Measurements from ENCODE around the gene MEG3. TPM values are rescaled to one million over a fixed set of nuclear protein-coding genes. Genes with fewer than 3 reads are reported as not detected.

MEG3 gene
- total RNA-seq, 2 experiments from 2014 or later = not detected

DNA sequence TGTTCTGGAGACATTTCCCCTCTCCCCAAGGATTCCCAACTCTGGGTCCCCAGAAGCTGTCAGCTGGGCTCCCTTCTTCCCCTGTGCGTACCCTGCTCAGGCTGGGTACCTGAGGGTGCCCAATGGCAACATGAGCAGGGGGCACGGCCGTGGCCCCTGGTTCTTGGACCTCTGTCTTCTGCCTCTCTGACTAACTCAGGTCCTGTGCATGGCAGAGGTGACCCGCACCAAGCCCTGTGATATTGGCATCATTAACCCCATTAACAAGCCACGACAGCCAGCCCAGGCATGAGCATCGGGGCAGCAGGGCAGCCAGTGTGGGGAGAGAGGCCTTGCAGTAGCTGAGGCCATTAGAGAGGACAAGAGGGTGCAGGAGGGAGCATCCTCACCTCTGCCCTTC lies 49.2 kb downstream of the MEG3 start:
- BruUV-seq (replicated peaks) = no TSS peak
- Histone ChIP-seq H3K27ac (ENCODE audit: low read depth, low read length, poor library complexity, severe bottlenecking) (no peak overlapping the region), H3K9me3 (ENCODE audit: low read length) (no peaks in the 10 kb centered on the region), H3K4me3 (ENCODE audit: low read depth, low read length, poor library complexity, severe bottlenecking) (no peak overlapping the region), H3K4me2 (ENCODE audit: low read length) (no peak overlapping the region), H2AFZ (ENCODE audit: low read length) (no peak overlapping the region), H3K4me1 (ENCODE audit: insufficient read depth, low read length, poor library complexity, severe bottlenecking) (no peaks in the 10 kb centered on the region), H4K20me1 (ENCODE audit: insufficient read depth, low read length) (no peaks in the 10 kb centered on the region), H3K79me2 (ENCODE audit: insufficient read depth, low read depth, low read length) (no peaks in the 10 kb centered on the region), H3K36me3 (ENCODE audit: insufficient read depth, low read length) (no peaks in the 10 kb centered on the region), H3K9me2 (ENCODE audit: insufficient read depth, low read length) (no peaks in the 10 kb centered on the region)
- ChIA-PET POLR2A (no interaction called here), CTCF (ENCODE audit: unreplicated experiment) (no interaction called here)
- no peak for DNase-seq (ENCODE audit: low spot score)
- intact Hi-C loops (cut with micrococcal nuclease; ENCODE audit: unreplicated experiment) = no loop called here
- TF ChIP-seq EZH2phosphoT487 (IDR thresholded peaks at IDR 0.05; ENCODE audit: borderline replicate concordance, low read depth, low read length) = no peak
- TF ChIP-seq, protein P1, sequence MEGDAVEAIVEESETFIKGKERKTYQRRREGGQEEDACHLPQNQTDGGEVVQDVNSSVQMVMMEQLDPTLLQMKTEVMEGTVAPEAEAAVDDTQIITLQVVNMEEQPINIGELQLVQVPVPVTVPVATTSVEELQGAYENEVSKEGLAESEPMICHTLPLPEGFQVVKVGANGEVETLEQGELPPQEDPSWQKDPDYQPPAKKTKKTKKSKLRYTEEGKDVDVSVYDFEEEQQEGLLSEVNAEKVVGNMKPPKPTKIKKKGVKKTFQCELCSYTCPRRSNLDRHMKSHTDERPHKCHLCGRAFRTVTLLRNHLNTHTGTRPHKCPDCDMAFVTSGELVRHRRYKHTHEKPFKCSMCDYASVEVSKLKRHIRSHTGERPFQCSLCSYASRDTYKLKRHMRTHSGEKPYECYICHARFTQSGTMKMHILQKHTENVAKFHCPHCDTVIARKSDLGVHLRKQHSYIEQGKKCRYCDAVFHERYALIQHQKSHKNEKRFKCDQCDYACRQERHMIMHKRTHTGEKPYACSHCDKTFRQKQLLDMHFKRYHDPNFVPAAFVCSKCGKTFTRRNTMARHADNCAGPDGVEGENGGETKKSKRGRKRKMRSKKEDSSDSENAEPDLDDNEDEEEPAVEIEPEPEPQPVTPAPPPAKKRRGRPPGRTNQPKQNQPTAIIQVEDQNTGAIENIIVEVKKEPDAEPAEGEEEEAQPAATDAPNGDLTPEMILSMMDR (conservative IDR thresholded peaks at IDR 0.05; ENCODE audit: low read length) = no peak

DNA sequence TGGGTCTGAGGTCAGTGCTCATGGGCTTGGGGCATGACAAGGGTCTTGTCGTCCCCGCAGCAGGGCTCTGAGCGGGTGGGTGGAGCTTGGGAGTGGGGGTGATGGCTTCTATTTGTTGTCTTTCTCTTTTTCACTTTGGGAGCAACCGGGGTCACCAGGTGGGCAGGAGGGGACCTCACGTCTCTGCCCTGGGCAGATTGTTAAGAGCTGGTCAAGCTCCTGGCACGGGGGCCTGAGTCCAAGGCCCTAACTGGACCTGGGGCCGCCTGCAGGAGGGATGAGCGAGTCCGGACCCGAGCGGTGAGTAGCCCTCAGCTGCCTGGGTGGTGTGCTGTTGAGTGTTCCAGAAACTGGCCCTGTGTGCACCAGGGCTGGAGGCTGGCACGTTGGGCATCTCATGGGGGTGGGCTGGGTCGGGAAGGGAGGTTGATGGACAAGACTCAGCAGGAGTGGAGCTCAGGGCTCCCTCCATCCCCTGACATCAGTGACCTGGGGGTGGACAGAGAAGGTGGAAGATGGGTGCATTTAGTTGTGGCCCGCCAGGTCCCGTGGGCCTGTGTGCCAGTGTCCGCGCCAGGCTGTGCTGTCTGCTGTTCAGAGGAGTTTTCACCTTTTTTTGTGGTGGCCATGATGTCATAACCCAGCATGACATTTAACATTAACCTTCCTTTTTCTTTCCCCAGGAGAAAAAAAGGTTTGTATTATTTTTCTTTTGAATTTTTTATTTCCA lies 50.1 kb downstream of the MEG3 start:
- no peaks in the 10 kb centered on the region for H3K4me1 ChIP-seq (ENCODE audit: insufficient read depth, low read length, poor library complexity, severe bottlenecking)
- no peak for DNase-seq (ENCODE audit: low spot score)
- no peak overlapping the region for H3K4me2 ChIP-seq (ENCODE audit: low read length)
- ChIA-PET POLR2A (no interaction called here), CTCF (ENCODE audit: unreplicated experiment) (no interaction called here)
- H3K9me2 ChIP-seq (ENCODE audit: insufficient read depth, low read length) = no peaks in the 10 kb centered on the region
- TF ChIP-seq, protein P1 (conservative IDR thresholded peaks at IDR 0.05; ENCODE audit: low read length) = no peak
- TF ChIP-seq EZH2phosphoT487 (IDR thresholded peaks at IDR 0.05; ENCODE audit: borderline replicate concordance, low read depth, low read length) = no peak
- H4K20me1 ChIP-seq (ENCODE audit: insufficient read depth, low read length) = no peaks in the 10 kb centered on the region
- no TSS peak for BruUV-seq (replicated peaks)
- no peak overlapping the region for H2AFZ ChIP-seq (ENCODE audit: low read length)
- no peak overlapping the region for H3K27ac ChIP-seq (ENCODE audit: low read depth, low read length, poor library complexity, severe bottlenecking)
- intact Hi-C loops (cut with micrococcal nuclease; ENCODE audit: unreplicated experiment) = no loop called here
- no peaks in the 10 kb centered on the region for H3K79me2 ChIP-seq (ENCODE audit: insufficient read depth, low read depth, low read length)
- no peaks in the 10 kb centered on the region for H3K36me3 ChIP-seq (ENCODE audit: insufficient read depth, low read length)
- no peak overlapping the region for H3K4me3 ChIP-seq (ENCODE audit: low read depth, low read length, poor library complexity, severe bottlenecking)
- H3K9me3 ChIP-seq (ENCODE audit: low read length) = no peaks in the 10 kb centered on the region

DNA sequence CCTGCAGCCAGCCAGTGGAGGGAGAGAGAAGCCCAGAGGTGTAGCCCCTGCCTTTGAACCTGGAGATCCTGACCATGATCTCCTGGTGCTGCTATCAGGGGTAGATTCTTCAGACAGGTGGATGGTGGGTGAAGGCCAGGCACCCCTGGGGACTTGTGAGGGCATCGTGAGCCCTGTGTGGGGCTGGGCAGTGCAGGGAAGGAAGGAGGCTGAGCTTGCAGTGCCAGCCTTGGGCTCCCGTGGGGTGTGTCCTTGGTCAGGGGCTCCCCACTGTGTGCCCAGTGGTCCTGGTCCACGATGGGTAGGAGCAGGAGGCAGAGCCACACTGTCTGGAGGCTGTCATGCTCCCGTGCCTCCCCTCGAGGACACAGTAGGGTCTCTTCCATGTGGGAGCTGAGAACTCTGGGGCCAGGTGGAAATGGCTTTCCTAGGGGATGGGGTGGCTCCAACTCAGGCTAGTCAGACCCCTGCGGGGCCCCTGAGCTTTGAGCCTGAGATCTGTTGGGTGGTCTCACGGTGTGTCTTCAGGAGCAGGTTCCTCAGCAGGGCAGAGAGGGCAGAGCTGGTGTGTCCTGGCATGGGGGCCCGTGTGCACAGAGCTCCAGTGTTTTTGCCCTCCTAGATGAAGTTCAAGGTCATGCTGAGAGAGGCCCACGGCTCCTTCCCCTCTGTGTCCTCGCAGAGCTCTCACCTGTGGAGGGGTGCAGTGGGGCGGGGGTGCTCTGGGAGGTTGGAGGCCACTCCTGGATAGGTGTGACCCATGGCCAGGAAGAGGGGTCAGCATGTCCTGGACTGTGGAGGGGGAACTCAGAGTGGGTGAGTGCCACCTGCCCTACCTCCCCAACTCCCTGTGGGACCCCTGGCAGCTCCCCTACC lies 52.6 kb downstream of the MEG3 start:
- H3K9me2 ChIP-seq (ENCODE audit: insufficient read depth, low read length) = no peaks in the 10 kb centered on the region
- POLR2A ChIA-PET = no interaction called here
- TF ChIP-seq, protein P1 (conservative IDR thresholded peaks at IDR 0.05; ENCODE audit: low read length) = no peak
- no peak for TF ChIP-seq EZH2phosphoT487 (IDR thresholded peaks at IDR 0.05; ENCODE audit: borderline replicate concordance, low read depth, low read length)
- H3K4me2 ChIP-seq (ENCODE audit: low read length) = no peak overlapping the region
- H3K4me1 ChIP-seq (ENCODE audit: insufficient read depth, low read length, poor library complexity, severe bottlenecking) = no peaks in the 10 kb centered on the region
- intact Hi-C loops (cut with micrococcal nuclease; ENCODE audit: unreplicated experiment) = no loop called here
- H4K20me1 ChIP-seq (ENCODE audit: insufficient read depth, low read length) = no peaks in the 10 kb centered on the region
- H3K27ac ChIP-seq (ENCODE audit: low read depth, low read length, poor library complexity, severe bottlenecking) = no peak overlapping the region
- no peak overlapping the region for H3K4me3 ChIP-seq (ENCODE audit: low read depth, low read length, poor library complexity, severe bottlenecking)
- CTCF ChIA-PET (ENCODE audit: unreplicated experiment) = no interaction called here
- no peaks in the 10 kb centered on the region for H3K9me3 ChIP-seq (ENCODE audit: low read length)
- no peaks in the 10 kb centered on the region for H3K36me3 ChIP-seq (ENCODE audit: insufficient read depth, low read length)
- no TSS peak for BruUV-seq (replicated peaks)
- H3K79me2 ChIP-seq (ENCODE audit: insufficient read depth, low read depth, low read length) = no peaks in the 10 kb centered on the region
- H2AFZ ChIP-seq (ENCODE audit: low read length) = no peak overlapping the region
- no peak for DNase-seq (ENCODE audit: low spot score)

All from OCI-LY7 (cell line).